Natural killer cell treated with Interleukin-12 subunit alpha and Interleukin-12 subunit beta and Interleukin-15 and Interleukin-18, amount 100 ng/mL, for 72 hours (primary cell): Measurements from ENCODE around the gene FGF1. TPM values are rescaled to one million over a fixed set of nuclear protein-coding genes. Genes with fewer than 3 reads are reported as not detected.

Source experiments
- ATAC-seq, 2 donors: fragments of 150-1000 bp; cut with Tn5 transposase in 1 of 2; sonication (Bioruptor Pico), chemical (Tn5 transposase) in 1 of 2; 2 replicates each; pipeline ENCODE4 v1.10.0; 2021
- DNase-seq: peaks from one replicate; pipeline ENCODE4 v3.0.0; 2022; ENCODE audit warnings: low spot score
- H3K27ac Mint-ChIP-seq, 2 donors: 1 replicate in 1 of 2; 2 replicates in 1 of 2; pipeline ENCODE4 v1.8.0; 2022; ENCODE audit warnings: mixed read lengths in 2 of 2, mild to moderate bottlenecking in 1 of 2, moderate library complexity in 1 of 2
- H3K27me3 Mint-ChIP-seq, 2 donors: 1 replicate in 1 of 2; 2 replicates in 1 of 2; pipeline ENCODE4 v1.8.0; 2022; ENCODE audit warnings: mixed read lengths in 2 of 2
- H3K36me3 Mint-ChIP-seq: one replicate; pipeline ENCODE4 v1.8.0; 2022; ENCODE audit warnings: mixed read lengths
- H3K4me1 Mint-ChIP-seq, 2 donors: 1 replicate in 1 of 2; 2 replicates in 1 of 2; pipeline ENCODE4 v1.8.0; 2022; ENCODE audit warnings: low read depth in 2 of 2, mixed read lengths in 2 of 2, mild to moderate bottlenecking in 1 of 2
- H3K4me3 Mint-ChIP-seq: one replicate; pipeline ENCODE4 v1.8.0; 2022; ENCODE audit warnings: mixed read lengths
- H3K9me3 Mint-ChIP-seq: 2 replicates; pipeline ENCODE4 v1.8.0; 2022; ENCODE audit warnings: mixed read lengths
- total RNA-seq, 2 donors: library from RNA; stranded (reverse); gene quantifications; one replicate each; pipeline ENCODE4 v1.2.3, GENCODE V29; 2022

FGF1 gene
- total RNA-seq, 2 donors from 2014 or later: not detected

GRCh38 chr5:142640316-142641005 lies 45.4 kb downstream of the FGF1 start:
- Mint-ChIP-seq H3K9me3 (no peaks in the 10 kb centered on the region), H3K27ac (no peak overlapping the region), H3K4me3 (no peak overlapping the region), H3K36me3 (no peaks in the 10 kb centered on the region), H3K27me3 (peaks cover 28 to 56% of the 10 kb centered on the region in 2 donors), H3K4me1 (no peaks in the 10 kb centered on the region)
- ATAC-seq (no peak), DNase-seq (no peak)

- Mint-ChIP-seq H3K27me3 (peaks cover 25 to 53% of the 10 kb centered on the region in 2 donors), H3K9me3 (no peaks in the 10 kb centered on the region), H3K36me3 (no peaks in the 10 kb centered on the region), H3K4me1 (no peaks in the 10 kb centered on the region), H3K4me3 (no peak overlapping the region), H3K27ac (no peak overlapping the region)
- ATAC-seq: peak in 1 of 2 donors; percentile 74
- DNase-seq: no peak
Observed at GRCh38 chr5:142639455-142639854, 46.4 kb downstream of the FGF1 start.

DNA sequence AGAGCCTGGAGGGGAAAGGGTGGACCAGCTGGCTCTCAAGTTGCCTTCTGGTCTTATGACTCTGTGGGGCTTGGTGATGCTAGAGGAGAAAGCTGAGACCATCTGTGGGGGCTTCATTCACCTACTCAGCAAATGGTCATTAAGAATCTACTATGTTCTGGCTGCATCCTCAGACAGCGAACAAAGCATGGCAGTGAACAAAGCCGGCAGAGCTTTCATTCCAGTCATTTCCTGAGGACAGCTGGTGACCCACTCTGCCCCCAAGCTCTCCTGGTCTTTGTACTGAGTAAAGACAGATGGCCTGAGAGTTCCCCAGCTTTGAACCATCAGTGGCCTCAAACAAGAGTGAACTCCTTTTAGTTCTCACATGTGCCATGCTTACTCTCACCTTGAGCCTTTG lies 48.0 kb downstream of the FGF1 start:
- no peak overlapping the region for H3K4me3 Mint-ChIP-seq

DNA sequence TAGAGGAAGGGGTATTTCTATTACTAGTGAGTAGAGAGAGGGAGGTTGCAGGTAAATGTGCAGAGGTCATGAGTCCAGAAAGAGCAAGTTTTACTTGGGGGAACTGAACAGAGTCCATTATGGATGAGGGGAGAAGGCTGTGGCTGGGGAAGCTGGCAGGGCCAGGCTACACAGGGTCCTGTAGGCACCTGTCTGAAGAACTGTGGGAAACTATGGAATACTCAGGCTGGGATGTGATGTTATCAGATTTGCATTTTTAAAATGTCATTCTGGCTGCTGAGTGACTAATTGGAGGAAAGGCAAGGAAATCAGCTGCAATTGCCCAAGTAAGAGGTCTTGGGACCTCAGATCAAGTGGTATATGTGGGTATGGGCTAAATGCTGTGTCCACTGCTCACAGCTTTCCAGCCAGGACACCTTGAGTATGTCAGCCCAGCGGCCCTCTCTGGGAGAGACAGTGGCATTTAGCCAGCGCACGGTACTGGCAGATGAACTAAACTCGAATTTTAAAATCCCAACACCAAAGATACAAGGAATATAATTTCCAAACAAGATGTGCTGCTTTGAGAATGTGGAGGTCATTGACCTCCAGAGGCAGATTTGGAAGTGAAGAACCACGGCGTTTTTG lies 49.1 kb downstream of the FGF1 start:
- Mint-ChIP-seq H3K4me1 (no peaks in the 10 kb centered on the region), H3K4me3 (no peak overlapping the region), H3K27ac (no peak overlapping the region), H3K9me3 (no peaks in the 10 kb centered on the region), H3K27me3 (peaks cover 26 to 34% of the 10 kb centered on the region in 2 donors), H3K36me3 (no peaks in the 10 kb centered on the region)
- DNase-seq: no peak
- ATAC-seq: no peak

More for the DNA sequence above, 48.0 kb downstream of the FGF1 start:
- ATAC-seq (no peak), DNase-seq (no peak)
- H3K9me3 Mint-ChIP-seq: no peaks in the 10 kb centered on the region
- H3K4me1 Mint-ChIP-seq: no peaks in the 10 kb centered on the region
- no peak overlapping the region for H3K27ac Mint-ChIP-seq
- peaks cover 29 to 42% of the 10 kb centered on the region in 2 donors for H3K27me3 Mint-ChIP-seq
- H3K36me3 Mint-ChIP-seq: no peaks in the 10 kb centered on the region

DNA sequence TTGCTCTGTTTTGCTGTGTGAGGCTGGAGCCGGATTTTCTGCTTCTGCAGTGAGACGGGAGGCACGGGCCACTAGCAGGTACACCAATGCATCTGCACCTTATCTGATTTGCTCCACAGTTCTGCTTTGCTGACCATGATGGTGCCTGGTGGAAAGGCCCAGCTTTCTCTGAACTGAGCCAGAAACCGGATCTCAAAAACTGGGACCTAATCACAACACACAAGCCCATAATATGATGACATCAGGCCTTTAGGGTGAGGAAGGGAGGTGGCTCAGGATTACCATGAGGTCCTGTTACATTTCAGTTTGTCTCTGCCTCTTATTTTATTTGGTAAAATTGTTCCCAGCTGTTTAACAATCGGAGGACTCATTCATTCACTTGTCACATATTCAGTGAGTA lies 49.8 kb downstream of the FGF1 start:
- H3K27ac Mint-ChIP-seq: no peak overlapping the region
- no peaks in the 10 kb centered on the region for H3K9me3 Mint-ChIP-seq
- H3K4me3 Mint-ChIP-seq: no peak overlapping the region
- no peaks in the 10 kb centered on the region for H3K4me1 Mint-ChIP-seq
- no peaks in the 10 kb centered on the region for H3K36me3 Mint-ChIP-seq
- peaks cover 26 to 34% of the 10 kb centered on the region in 2 donors for H3K27me3 Mint-ChIP-seq
- ATAC-seq: no peak
- no peak for DNase-seq

GRCh38 chr5:142634216-142635011 lies 51.5 kb downstream of the FGF1 start:
- H3K4me1 Mint-ChIP-seq: no peaks in the 10 kb centered on the region
- no peak for ATAC-seq
- no peak overlapping the region for H3K4me3 Mint-ChIP-seq
- no peak for DNase-seq
- peaks cover 21 to 26% of the 10 kb centered on the region in 2 donors for H3K27me3 Mint-ChIP-seq
- no peaks in the 10 kb centered on the region for H3K36me3 Mint-ChIP-seq
- H3K9me3 Mint-ChIP-seq: no peaks in the 10 kb centered on the region
- H3K27ac Mint-ChIP-seq: no peak overlapping the region

DNA sequence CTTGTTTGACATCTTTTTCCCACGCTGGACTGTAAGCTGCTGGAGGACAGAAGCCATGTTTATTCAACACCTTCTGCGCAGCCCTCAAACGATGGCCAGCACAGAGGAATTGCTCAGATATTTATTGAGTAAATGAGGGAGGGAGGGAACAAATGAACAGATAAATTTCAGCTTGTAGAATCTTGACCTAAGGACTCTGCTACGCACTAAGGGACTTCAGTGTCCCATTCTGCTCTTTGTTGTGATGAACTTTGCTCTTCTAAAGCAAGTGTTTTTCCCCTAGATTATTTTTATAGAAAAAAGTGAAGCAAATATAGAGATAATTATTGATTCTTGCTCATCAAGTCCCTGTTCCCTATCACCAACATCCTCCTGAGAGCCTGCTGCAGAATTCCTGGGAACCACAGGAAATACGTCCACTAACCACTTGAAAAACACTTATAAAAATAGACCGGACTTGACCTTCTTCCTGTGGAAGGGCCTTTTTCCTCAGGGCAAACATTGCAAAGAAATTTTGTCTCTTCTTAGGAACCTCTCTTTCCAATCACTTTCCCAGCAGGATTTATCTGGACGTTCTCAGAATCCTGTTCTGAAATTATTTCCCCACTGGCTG lies 54.9 kb downstream of the FGF1 start:
- Mint-ChIP-seq H3K4me1 (no peaks in the 10 kb centered on the region), H3K27me3 (peaks cover 11 to 15% of the 10 kb centered on the region in 2 donors), H3K9me3 (no peaks in the 10 kb centered on the region), H3K36me3 (no peaks in the 10 kb centered on the region), H3K4me3 (no peak overlapping the region), H3K27ac (no peak overlapping the region)
- DNase-seq: no peak
- no peak for ATAC-seq

DNA sequence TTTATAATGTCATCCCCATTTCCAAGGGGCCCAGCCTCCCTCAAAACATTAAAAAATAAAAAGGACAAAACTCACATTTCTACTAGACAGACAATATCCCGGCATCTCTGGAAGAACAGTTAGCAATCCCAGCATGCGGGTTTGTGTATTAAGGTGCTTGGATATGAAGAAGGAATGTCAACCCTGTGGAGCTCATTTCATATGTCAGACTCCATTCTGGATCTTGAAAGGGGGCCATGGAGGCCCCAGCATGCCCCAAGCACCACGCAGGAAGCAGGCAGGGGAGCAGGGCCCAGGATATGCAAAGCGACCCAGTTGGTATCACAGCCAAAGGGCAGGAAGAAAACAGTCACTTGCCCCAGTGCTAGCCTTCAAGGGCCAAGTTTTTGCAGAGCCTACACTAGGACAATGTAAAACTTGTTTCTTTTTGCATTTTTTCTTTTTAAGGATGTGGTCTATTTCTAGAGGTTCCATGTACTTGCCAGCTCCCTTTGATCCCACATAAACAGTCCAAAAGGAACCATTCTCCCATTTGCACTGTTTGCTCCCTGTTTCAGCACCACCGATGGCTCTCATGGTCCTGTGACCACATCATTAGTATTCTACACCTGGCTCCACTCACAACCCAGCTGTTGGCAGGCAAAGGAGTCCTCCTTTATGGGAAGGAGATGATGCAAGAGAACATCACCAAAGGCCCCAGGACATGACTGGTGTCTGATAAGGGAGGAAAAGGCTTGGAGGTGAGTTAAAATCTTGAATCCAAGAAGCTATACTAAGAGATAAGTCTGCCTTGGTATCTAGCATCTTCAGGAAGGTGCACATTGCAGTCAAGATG lies 58.3 kb downstream of the FGF1 start:
- Mint-ChIP-seq H3K27ac (no peak overlapping the region), H3K4me3 (no peak overlapping the region), H3K9me3 (no peaks in the 10 kb centered on the region), H3K4me1 (no peaks in the 10 kb centered on the region), H3K27me3 (peaks cover 15 to 19% of the 10 kb centered on the region in 2 donors), H3K36me3 (no peaks in the 10 kb centered on the region)
- DNase-seq (no peak), ATAC-seq (no peak)

DNA sequence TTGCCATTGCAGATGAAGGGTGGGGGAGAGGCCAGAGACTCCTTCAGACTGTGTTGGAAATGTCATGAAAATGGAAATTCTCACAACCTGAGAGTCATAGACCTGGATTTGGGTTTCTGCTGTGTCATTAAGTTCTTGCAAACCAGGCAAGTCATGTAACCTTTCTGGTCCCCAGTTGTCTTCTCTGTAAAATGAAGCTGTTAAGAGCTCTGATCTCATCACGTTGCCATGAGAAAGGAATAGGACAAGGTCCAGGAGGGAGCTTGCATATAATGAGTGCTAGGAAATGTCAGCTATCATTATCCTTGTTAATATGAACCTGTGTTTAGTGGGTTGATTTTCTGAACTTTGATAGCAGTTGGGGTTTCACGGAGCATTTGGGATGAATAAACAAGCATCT lies 59.1 kb downstream of the FGF1 start:
- no peak for ATAC-seq
- Mint-ChIP-seq H3K9me3 (no peaks in the 10 kb centered on the region), H3K27ac (no peak overlapping the region), H3K4me3 (no peak overlapping the region), H3K27me3 (peaks cover 15 to 22% of the 10 kb centered on the region in 2 donors), H3K4me1 (no peaks in the 10 kb centered on the region), H3K36me3 (no peaks in the 10 kb centered on the region)
- DNase-seq: no peak

DNA sequence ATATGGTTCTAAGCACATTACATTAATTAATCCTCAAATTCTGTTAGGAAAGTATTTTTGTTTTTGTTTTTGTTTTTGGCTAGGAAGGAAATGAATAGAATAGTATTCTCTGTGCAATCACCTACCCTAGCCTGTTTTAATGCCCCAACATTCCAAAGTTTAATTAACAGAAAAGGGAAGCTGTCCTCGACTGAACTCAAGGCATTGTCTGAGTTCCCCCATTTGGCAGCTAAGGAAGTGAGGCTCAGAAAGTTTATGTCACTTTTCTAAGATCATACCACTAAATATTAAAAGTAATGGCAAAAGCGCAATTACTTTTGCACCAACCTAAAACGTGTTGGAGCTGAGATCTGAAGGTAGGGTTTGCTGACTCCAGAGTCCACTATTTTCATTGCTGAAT lies 59.8 kb downstream of the FGF1 start:
- no peaks in the 10 kb centered on the region for H3K9me3 Mint-ChIP-seq
- no peak overlapping the region for H3K27ac Mint-ChIP-seq
- H3K27me3 Mint-ChIP-seq: peaks cover 21 to 28% of the 10 kb centered on the region in 2 donors
- ATAC-seq (no peak), DNase-seq (no peak)
- H3K4me1 Mint-ChIP-seq: no peaks in the 10 kb centered on the region
- H3K4me3 Mint-ChIP-seq: no peak overlapping the region
- no peaks in the 10 kb centered on the region for H3K36me3 Mint-ChIP-seq

DNA sequence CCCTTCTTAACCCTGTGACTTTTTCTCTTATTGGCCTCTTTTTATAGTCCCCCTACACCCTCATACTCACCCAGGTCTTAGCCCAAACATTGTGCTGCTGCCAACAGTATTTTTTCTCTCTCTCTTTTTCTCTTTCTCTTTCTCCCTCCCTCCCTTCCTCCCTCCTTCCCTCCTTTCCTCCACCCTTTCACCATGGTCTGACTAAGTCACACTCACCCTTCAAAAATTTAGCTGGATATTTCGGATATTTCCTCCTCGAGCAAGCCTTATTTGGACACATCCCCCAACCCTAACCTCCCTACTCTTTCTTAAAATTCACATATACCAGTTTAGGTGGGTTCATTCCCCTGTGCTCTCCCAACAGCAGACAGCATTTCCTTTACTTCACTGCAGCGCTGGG lies 64.7 kb downstream of the FGF1 start:
- ATAC-seq: no peak
- Mint-ChIP-seq H3K27me3 (peaks cover 21 to 24% of the 10 kb centered on the region in 2 donors), H3K9me3 (no peaks in the 10 kb centered on the region), H3K4me1 (peaks cover 0 to 4% of the 10 kb centered on the region in 2 donors), H3K36me3 (no peaks in the 10 kb centered on the region), H3K27ac (no peak overlapping the region), H3K4me3 (no peak overlapping the region)
- no peak for DNase-seq

GRCh38 chr5:142619815-142620214 lies 66.1 kb downstream of the FGF1 start:
- Mint-ChIP-seq H3K9me3 (no peaks in the 10 kb centered on the region), H3K36me3 (no peaks in the 10 kb centered on the region), H3K4me3 (no peak overlapping the region), H3K4me1 (peaks cover 0 to 4% of the 10 kb centered on the region in 2 donors), H3K27me3 (peaks cover 19 to 22% of the 10 kb centered on the region in 2 donors), H3K27ac (no peak overlapping the region)
- DNase-seq (no peak), ATAC-seq (no peak)

DNA sequence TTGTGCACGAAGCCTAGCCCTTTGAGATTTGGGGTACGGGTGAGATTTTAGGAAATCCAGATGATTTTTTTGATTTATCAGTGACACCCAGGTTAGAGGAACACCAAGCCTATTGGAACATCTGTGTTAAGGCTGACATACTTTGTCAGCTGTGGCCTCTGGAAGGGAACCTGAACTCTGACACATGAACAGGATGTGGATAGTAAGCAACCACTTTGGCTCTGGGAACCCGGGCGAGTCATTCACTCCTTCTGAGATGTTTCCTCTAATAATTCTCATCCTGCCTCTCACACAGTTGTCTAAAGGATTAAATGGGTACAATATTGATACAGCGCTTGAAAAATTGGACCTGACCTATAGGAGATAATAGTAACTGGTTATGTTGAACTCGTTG lies 67.8 kb downstream of the FGF1 start:
- H3K36me3 Mint-ChIP-seq: no peaks in the 10 kb centered on the region
- peaks cover 17 to 21% of the 10 kb centered on the region in 2 donors for H3K27me3 Mint-ChIP-seq
- DNase-seq: no peak
- peaks cover 0 to 4% of the 10 kb centered on the region in 2 donors for H3K4me1 Mint-ChIP-seq
- peak in 1 of 2 donors; percentile 76 for ATAC-seq
- H3K4me3 Mint-ChIP-seq: peak overlapping the region; percentile 18
- H3K9me3 Mint-ChIP-seq: no peaks in the 10 kb centered on the region
- no peak overlapping the region for H3K27ac Mint-ChIP-seq
